Upper lobe of left lung (tissue), 4 donors: ENCODE measurements around the gene DONSON.

Experiments
- CTCF ChIP-seq, 6 experiments: fragments of 450-650 bp in 4 of 6; fragments of 200-600 bp in 2 of 6; sonication (generic) in 2 of 6; IDR thresholded peaks; one replicate each; pipeline ENCODE4 v1.5.1; 2016 to 2019; ENCODE audit warnings: antibody characterized with exemption in 6 of 6
- EP300 ChIP-seq, 4 donors: sonication (generic); formaldehyde crosslinking; IDR thresholded peaks; one replicate each; pipeline ENCODE4 v1.5.1; 2017; ENCODE audit warnings: antibody characterized with exemption in 4 of 4, control low read depth in 2 of 4
- POLR2A ChIP-seq, 4 donors: fragments of 450-650 bp; IDR thresholded peaks; one replicate each; pipeline ENCODE4 v1.5.1; 2016 to 2017; ENCODE audit warnings: antibody characterized with exemption in 4 of 4, mild to moderate bottlenecking in 2 of 4
- POLR2AphosphoS5 ChIP-seq, 2 donors: sonication (generic); formaldehyde crosslinking; IDR thresholded peaks; one replicate each; pipeline ENCODE4 v1.5.1; 2017; ENCODE audit warnings: antibody characterized with exemption in 2 of 2

DNA sequence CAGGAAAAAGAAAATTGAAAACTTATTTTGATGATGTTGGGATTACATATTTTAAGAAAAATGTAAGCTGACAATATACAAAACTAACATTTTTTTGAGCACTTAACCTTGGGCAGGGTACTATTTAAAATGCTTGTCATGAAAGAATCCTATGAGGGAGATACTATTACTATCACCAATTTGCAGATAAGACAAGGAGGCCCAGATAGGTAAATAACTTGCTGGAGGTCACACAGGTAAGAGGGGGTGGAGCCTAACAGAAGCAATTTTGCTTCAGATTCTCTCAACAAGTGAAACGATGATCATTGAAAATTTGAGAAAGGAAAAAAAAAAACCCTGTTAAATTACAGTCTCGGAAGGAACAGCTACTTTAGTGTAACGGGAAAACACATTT lies 47.8 kb downstream of the DONSON start:
- no peak for TF ChIP-seq CTCF (IDR thresholded peaks at IDR 0.05)
- TF ChIP-seq POLR2AphosphoS5 (IDR thresholded peaks at IDR 0.05): no peak
- no peak for TF ChIP-seq POLR2A (IDR thresholded peaks at IDR 0.05)
- no peak for TF ChIP-seq EP300 (IDR thresholded peaks at IDR 0.05)
